Activated T-cell treated with anti-CD3 and anti-CD28 coated beads for 4 hours (primary cell): ENCODE data around the gene RC3H1.
"Not testable (repeated sequence)": the region's sequence is repeated elsewhere in the genome, so short reads cannot be mapped to it uniquely, and the experiment has no call there.

ENCODE experiments used
- DNase-seq: peaks from one replicate; pipeline ENCODE4 v3.0.0-alpha.2; 2020

RC3H1 gene

GRCh38 chr1:174018565-174018964 lies 3.6 kb downstream of the RC3H1 start:
- no peak for DNase-seq

- no peak for DNase-seq
These were observed 4.8 kb downstream of the RC3H1 start for GRCh38 chr1:174017231-174017970.

- DNase-seq: no peak
These were observed 8.2 kb downstream of the RC3H1 start for GRCh38 chr1:174013864-174014418.

- DNase-seq: no peak
These were observed 13.2 kb downstream of the RC3H1 start for GRCh38 chr1:174008979-174009378.

GRCh38 chr1:174008269-174008668 lies 13.9 kb downstream of the RC3H1 start:
- DNase-seq: no peak

GRCh38 chr1:174007851-174008250 lies 14.3 kb downstream of the RC3H1 start:
- no peak for DNase-seq

- DNase-seq: no peak
These were observed 17.1 kb downstream of the RC3H1 start for GRCh38 chr1:174005032-174005431.

GRCh38 chr1:174003867-174004266 lies 18.3 kb downstream of the RC3H1 start:
- no peak for DNase-seq

- DNase-seq: no peak
These were observed 20.6 kb downstream of the RC3H1 start for GRCh38 chr1:174001573-174001972.

GRCh38 chr1:174000371-174000770 lies 21.8 kb downstream of the RC3H1 start:
- no peak for DNase-seq

- DNase-seq: no peak
These were observed 24.4 kb downstream of the RC3H1 start for GRCh38 chr1:173997791-173998190.

- no peak for DNase-seq
These were observed 25.2 kb downstream of the RC3H1 start for GRCh38 chr1:173996995-173997394.

- DNase-seq: no peak
These were observed 26.7 kb downstream of the RC3H1 start for GRCh38 chr1:173995475-173995874.

GRCh38 chr1:173993948-173994347 lies 28.2 kb downstream of the RC3H1 start:
- DNase-seq: not testable (repeated sequence)

GRCh38 chr1:173988068-173988467 lies 34.1 kb downstream of the RC3H1 start:
- DNase-seq: no peak

GRCh38 chr1:173986951-173987350 lies 35.2 kb downstream of the RC3H1 start:
- no peak for DNase-seq

- no peak for DNase-seq
These were observed 51.9 kb downstream of the RC3H1 start for GRCh38 chr1:173970252-173970651.

GRCh38 chr1:173965896-173966295 lies 56.3 kb downstream of the RC3H1 start:
- DNase-seq: not testable (repeated sequence)

GRCh38 chr1:173963477-173963876 lies 58.7 kb downstream of the RC3H1 start:
- no peak for DNase-seq

GRCh38 chr1:173960625-173961024 lies 61.5 kb downstream of the RC3H1 start:
- DNase-seq: no peak

GRCh38 chr1:173954179-173954578 lies 68.0 kb downstream of the RC3H1 start:
- DNase-seq: no peak

GRCh38 chr1:173948594-173948993 lies 73.6 kb downstream of the RC3H1 start:
- DNase-seq: no peak

- DNase-seq: no peak
These were observed 75.7 kb downstream of the RC3H1 start for GRCh38 chr1:173946380-173946921.

- DNase-seq: no peak
These were observed 85.1 kb downstream of the RC3H1 start for GRCh38 chr1:173937062-173937461.

- no peak for DNase-seq
These were observed 87.7 kb downstream of the RC3H1 start for GRCh38 chr1:173934440-173934839.
